ENCODE results near the gene ERGIC2. TPM values are rescaled to one million over a fixed set of nuclear protein-coding genes. Genes with fewer than 3 reads are reported as not detected.

The ERGIC2 gene, protein sequence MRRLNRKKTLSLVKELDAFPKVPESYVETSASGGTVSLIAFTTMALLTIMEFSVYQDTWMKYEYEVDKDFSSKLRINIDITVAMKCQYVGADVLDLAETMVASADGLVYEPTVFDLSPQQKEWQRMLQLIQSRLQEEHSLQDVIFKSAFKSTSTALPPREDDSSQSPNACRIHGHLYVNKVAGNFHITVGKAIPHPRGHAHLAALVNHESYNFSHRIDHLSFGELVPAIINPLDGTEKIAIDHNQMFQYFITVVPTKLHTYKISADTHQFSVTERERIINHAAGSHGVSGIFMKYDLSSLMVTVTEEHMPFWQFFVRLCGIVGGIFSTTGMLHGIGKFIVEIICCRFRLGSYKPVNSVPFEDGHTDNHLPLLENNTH
- total RNA-seq (10 to 100 TPM; 41.7 to 83.0 TPM), polyA plus RNA-seq (ENCODE audit: insufficient read depth, low read depth, low replicate concordance) (71.3 TPM)
- long read RNA-seq, donor 1, full-length matches to known transcripts = 22 of 37 reads
- long read RNA-seq, donor 1, partial matches to known transcripts = 15 of 37 reads
- long read RNA-seq, donor 1, other reads (novel, unspliced or antisense) = 0 of 37 reads
- long read RNA-seq, donor 2, full-length matches to known transcripts = 13 of 13 reads
- long read RNA-seq, donor 2, partial matches to known transcripts = 0 of 13 reads
- long read RNA-seq, donor 2, other reads (novel, unspliced or antisense) = 0 of 13 reads

DNA sequence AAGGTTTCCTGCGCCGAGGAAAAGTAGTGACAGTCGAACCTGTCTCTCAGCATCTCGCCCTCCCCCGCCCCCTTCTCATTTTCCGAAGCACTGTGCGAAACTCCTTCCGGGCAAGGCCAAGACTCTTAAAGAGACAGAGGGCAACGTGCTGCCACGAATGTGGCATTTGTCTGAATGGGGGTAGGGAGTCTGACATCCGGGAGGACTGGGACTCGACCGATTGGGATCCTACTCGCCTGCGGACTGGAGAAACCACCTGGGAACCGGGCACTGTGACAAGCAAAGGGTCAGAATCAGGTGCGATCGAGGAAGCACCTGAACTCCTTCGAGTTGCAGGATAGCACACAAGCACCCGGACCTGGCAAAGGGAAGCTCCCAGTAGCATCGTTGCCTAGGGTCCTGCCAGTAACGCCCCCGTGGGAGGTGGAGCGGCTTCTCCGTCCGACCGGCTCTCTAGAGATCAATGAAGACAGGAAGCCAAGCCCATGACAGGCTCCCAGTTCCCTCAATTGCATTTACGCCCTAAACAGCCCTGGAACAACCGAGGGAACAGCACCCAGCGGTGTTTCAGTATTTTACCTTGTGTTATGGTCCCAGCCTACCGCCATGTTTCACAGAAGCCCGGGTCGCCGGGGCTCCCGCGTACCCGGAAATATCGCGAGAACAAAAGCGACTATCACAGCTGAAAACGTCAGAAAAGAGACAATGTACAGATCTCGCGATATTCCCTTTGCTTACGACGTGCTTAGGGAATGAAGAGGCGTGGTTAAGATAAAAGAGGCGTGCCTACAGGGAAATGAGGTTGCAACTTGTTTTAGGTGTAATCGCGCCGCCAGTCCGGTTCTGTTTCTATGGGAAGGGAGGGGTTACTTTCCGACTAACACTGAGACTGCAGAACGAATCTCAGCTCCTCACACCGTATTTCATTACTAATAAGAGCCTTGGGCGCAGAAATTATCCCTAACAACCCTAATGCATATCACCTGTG lies at the start of gene ERGIC2:
Gene ERGIC2, minus strand, starts transcription at position 637 of the 988 bp plus-strand sequence. CDS start 9,539 bp downstream, outside the sequence.
- intact Hi-C loops (cut with DNase I; ENCODE audit: low total_unique reads) = no loop called here
- H3K36me3 ChIP-seq (ENCODE audit: low read depth, missing control alignments) = no peaks in the 10 kb centered on the region
- H3K27ac ChIP-seq = peak within 1 kb of the TSS; percentile 82 to 89
- peak within 1 kb of the TSS; percentile 92 to 97 for H3K4me3 ChIP-seq
- H3K27me3 ChIP-seq = no peaks in the 10 kb centered on the region
- H3K9me3 ChIP-seq = no peaks in the 10 kb centered on the region
- TF ChIP-seq, protein P1, sequence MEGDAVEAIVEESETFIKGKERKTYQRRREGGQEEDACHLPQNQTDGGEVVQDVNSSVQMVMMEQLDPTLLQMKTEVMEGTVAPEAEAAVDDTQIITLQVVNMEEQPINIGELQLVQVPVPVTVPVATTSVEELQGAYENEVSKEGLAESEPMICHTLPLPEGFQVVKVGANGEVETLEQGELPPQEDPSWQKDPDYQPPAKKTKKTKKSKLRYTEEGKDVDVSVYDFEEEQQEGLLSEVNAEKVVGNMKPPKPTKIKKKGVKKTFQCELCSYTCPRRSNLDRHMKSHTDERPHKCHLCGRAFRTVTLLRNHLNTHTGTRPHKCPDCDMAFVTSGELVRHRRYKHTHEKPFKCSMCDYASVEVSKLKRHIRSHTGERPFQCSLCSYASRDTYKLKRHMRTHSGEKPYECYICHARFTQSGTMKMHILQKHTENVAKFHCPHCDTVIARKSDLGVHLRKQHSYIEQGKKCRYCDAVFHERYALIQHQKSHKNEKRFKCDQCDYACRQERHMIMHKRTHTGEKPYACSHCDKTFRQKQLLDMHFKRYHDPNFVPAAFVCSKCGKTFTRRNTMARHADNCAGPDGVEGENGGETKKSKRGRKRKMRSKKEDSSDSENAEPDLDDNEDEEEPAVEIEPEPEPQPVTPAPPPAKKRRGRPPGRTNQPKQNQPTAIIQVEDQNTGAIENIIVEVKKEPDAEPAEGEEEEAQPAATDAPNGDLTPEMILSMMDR (IDR thresholded peaks at IDR 0.05) = peak in 1 of 3 experiments; percentile 13
- TF ChIP-seq POLR2A (IDR thresholded peaks at IDR 0.05) = peak; percentile 5
- WGBS, 2 donors = 0 to 1% methylated on average over 42 to 55 of the region's 55 CpGs
- DNase-seq = peak; percentile 97
- H3K4me1 ChIP-seq = no peaks in the 10 kb centered on the region

DNA sequence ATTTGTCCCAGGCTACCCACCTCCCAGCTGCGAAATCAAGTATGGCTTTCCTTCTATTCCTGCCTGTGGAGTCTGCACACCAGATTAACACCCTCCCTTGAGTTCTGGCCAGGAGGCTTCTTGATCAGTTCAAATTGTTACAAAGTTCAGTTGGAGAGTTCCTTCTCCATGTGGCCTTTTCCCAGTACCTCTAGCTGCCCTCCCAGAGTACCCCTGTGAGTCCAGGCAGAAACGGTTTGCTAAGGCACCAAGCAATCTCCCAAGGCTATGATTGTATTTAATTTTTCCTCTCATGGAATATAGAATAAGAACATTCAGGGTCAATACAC lies 49.7 kb upstream of the ERGIC2 start:
- H3K36me3 ChIP-seq (ENCODE audit: low read depth, missing control alignments) = no peaks in the 10 kb centered on the region
- 52 to 55% methylated on average over 2 of the region's 2 CpGs for WGBS, 2 donors
- no peak overlapping the region for H3K27ac ChIP-seq
- TF ChIP-seq, protein P1 (IDR thresholded peaks at IDR 0.05) = no peak
- TF ChIP-seq POLR2A (IDR thresholded peaks at IDR 0.05) = no peak
- no peaks in the 10 kb centered on the region for H3K27me3 ChIP-seq
- DNase-seq = peak; percentile 46
- H3K4me3 ChIP-seq = no peak overlapping the region
- no peaks in the 10 kb centered on the region for H3K9me3 ChIP-seq
- H3K4me1 ChIP-seq = no peaks in the 10 kb centered on the region
- intact Hi-C loops (cut with DNase I; ENCODE audit: low total_unique reads) = no loop called here

DNA sequence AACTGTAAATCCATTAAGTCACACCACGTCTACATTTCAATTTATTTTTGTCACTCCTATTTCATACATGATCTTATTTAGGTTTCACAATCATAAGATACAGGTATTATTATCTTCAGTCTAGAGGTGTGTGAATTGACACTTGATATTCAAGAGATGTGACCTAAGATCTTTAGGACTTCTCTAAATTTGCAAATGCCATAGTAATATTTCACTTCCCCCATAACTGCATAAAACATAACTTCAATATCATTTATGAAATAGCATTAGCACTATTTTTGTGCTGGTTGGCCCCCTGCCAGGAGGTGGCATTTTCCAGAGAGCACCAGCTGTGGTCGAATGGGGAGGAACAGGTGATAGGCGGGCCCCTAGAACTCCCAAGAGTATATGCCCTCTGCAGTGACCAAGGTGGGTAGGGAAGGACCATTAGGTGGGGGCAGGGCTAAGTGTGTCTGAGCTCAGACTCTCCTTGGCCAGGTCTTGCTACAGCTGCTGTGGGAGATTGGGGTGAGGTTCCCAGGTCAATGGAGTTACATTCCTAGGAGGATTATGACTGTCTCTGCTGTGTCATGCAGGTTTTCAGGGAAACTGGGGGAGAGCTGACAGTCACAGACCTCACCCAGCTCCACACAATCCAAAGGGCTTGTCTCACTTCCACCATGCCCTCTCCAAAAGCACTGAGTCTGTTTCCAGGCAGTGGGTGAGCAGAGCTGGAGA lies 49.2 kb upstream of the ERGIC2 start:
- no peaks in the 10 kb centered on the region for H3K27me3 ChIP-seq
- H3K9me3 ChIP-seq = no peaks in the 10 kb centered on the region
- no peaks in the 10 kb centered on the region for H3K36me3 ChIP-seq (ENCODE audit: low read depth, missing control alignments)
- 70 to 84% methylated on average over 3 of the region's 3 CpGs for WGBS, 2 donors
- no peak overlapping the region for H3K4me3 ChIP-seq
- H3K27ac ChIP-seq = no peak overlapping the region
- TF ChIP-seq POLR2A (IDR thresholded peaks at IDR 0.05) = no peak
- TF ChIP-seq, protein P1 (IDR thresholded peaks at IDR 0.05) = no peak
- no peaks in the 10 kb centered on the region for H3K4me1 ChIP-seq
- intact Hi-C loops (cut with DNase I; ENCODE audit: low total_unique reads) = no loop called here
- no peak for DNase-seq

DNA sequence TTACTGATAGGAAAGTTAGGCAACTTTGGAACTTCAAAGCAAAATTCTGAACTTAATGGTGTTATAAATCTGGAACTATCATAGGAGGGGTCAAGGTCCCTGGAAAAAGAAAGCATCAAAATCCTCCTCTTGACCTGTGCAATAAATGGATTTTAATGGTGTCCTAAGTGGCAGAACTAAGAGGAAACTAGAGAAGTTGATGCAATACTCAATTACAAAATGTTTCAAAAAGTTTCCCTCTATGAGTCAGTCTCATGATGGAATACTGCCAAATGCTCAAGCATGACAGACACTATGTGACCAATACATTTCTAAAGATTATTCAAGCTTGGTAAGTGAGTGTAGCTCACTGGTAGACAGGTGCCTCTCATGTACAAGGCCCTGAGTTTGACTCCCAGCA lies 47.7 kb upstream of the ERGIC2 start:
- no peak for DNase-seq
- Histone ChIP-seq H3K36me3 (ENCODE audit: low read depth, missing control alignments) (no peaks in the 10 kb centered on the region), H3K4me3 (no peak overlapping the region), H3K9me3 (no peaks in the 10 kb centered on the region), H3K27me3 (no peaks in the 10 kb centered on the region), H3K27ac (no peak overlapping the region), H3K4me1 (no peaks in the 10 kb centered on the region)
- intact Hi-C loops (cut with DNase I; ENCODE audit: low total_unique reads) = no loop called here
- TF ChIP-seq, protein P1 (IDR thresholded peaks at IDR 0.05) = no peak
- TF ChIP-seq POLR2A (IDR thresholded peaks at IDR 0.05) = no peak
